UCSD-AML1 (cell line): Measurements from ENCODE around the gene SERPINB10.
"Not testable (repeated sequence)": the region's sequence is repeated elsewhere in the genome, so short reads cannot be mapped to it uniquely, and the experiment has no call there.

ENCODE experiments used
- DNase-seq: peaks from one replicate; lab custom pipeline; 2025; ENCODE audit not compliant: unreplicated experiment; lab: John Stamatoyannopoulos, UW

SERPINB10 gene

GRCh38 chr18:63890950-63891304 lies 16.8 kb upstream of the SERPINB10 start:
- no peak for DNase-seq

- no peak for DNase-seq
These were observed 15.2 kb upstream of the SERPINB10 start for GRCh38 chr18:63892566-63892965.

- no peak for DNase-seq
These were observed 13.5 kb upstream of the SERPINB10 start for GRCh38 chr18:63894106-63894772.

GRCh38 chr18:63895190-63895589 lies 12.6 kb upstream of the SERPINB10 start:
- DNase-seq = no peak

- DNase-seq = no peak
These were observed 10.7 kb upstream of the SERPINB10 start for GRCh38 chr18:63897072-63897471.

GRCh38 chr18:63899206-63899605 lies 8.6 kb upstream of the SERPINB10 start:
- no peak for DNase-seq

GRCh38 chr18:63903851-63904570 lies 3.7 kb upstream of the SERPINB10 start:
- no peak for DNase-seq

GRCh38 chr18:63904694-63905093 lies 3.1 kb upstream of the SERPINB10 start:
- DNase-seq = no peak

GRCh38 chr18:63905361-63905760 lies 2.4 kb upstream of the SERPINB10 start:
- no peak for DNase-seq

GRCh38 chr18:63906056-63906455 lies 1.7 kb upstream of the SERPINB10 start:
- DNase-seq = no peak

GRCh38 chr18:63908858-63909257 lies 1.1 kb downstream of the SERPINB10 start:
- no peak for DNase-seq

GRCh38 chr18:63909870-63910269 lies 2.1 kb downstream of the SERPINB10 start:
- no peak for DNase-seq

GRCh38 chr18:63917817-63918216 lies 10.1 kb downstream of the SERPINB10 start:
- no peak for DNase-seq

GRCh38 chr18:63922049-63922448 lies 14.3 kb downstream of the SERPINB10 start:
- DNase-seq = no peak

- DNase-seq = no peak
These were observed 16.8 kb downstream of the SERPINB10 start for GRCh38 chr18:63924551-63924950.

GRCh38 chr18:63928331-63928730 lies 20.6 kb downstream of the SERPINB10 start:
- DNase-seq = no peak

GRCh38 chr18:63929369-63929768 lies 21.6 kb downstream of the SERPINB10 start:
- not testable (repeated sequence) for DNase-seq

- no peak for DNase-seq
These were observed 23.1 kb downstream of the SERPINB10 start for GRCh38 chr18:63930773-63931354.

- peak; percentile 80 for DNase-seq
These were observed 28.6 kb downstream of the SERPINB10 start for GRCh38 chr18:63936156-63936931.

- DNase-seq = no peak
These were observed 29.2 kb downstream of the SERPINB10 start for GRCh38 chr18:63936932-63937393.

- DNase-seq = no peak
These were observed 32.2 kb downstream of the SERPINB10 start for GRCh38 chr18:63940008-63940407.
